Osteocyte (in vitro differentiated cells): ENCODE results near the gene PTPRK. TPM values are rescaled to one million over a fixed set of nuclear protein-coding genes. Genes with fewer than 3 reads are reported as not detected.

Experiments
- DNase-seq: peaks from one replicate; pipeline ENCODE4 v3.0.0; 2021; ENCODE audit warnings: mixed read lengths; ENCODE audit not compliant: unreplicated experiment; ENCODE audit errors: extremely low spot score
- H3K27ac Mint-ChIP-seq: one replicate; pipeline ENCODE4 v1.8.0; 2021; ENCODE audit warnings: mild to moderate bottlenecking, mixed read lengths; ENCODE audit not compliant: unreplicated experiment
- H3K27me3 Mint-ChIP-seq: one replicate; pipeline ENCODE4 v1.8.0; 2021; ENCODE audit warnings: mixed read lengths; ENCODE audit not compliant: unreplicated experiment
- H3K36me3 Mint-ChIP-seq: one replicate; pipeline ENCODE4 v1.8.0; 2021; ENCODE audit warnings: mixed read lengths; ENCODE audit not compliant: unreplicated experiment
- H3K4me1 Mint-ChIP-seq: one replicate; pipeline ENCODE4 v1.8.0; 2021; ENCODE audit warnings: mixed read lengths; ENCODE audit not compliant: unreplicated experiment
- H3K4me3 Mint-ChIP-seq: one replicate; pipeline ENCODE4 v1.8.0; 2021; ENCODE audit warnings: mild to moderate bottlenecking, moderate library complexity, mixed read lengths; ENCODE audit not compliant: unreplicated experiment
- H3K9me3 Mint-ChIP-seq: one replicate; pipeline ENCODE4 v1.8.0; 2021; ENCODE audit warnings: mixed read lengths; ENCODE audit not compliant: unreplicated experiment
- total RNA-seq: library from RNA; stranded (reverse); gene quantifications from 2 replicates; pipeline ENCODE4 v1.2.1, GENCODE V29; 2021
- TF ChIP-seq, protein P1 (sequence below): fragments of 200-600 bp; sonication (generic); IDR thresholded peaks from 2 replicates; pipeline ENCODE4 v1.5.0; 2021; ENCODE audit warnings: antibody characterized with exemption, mild to moderate bottlenecking, moderate library complexity

The PTPRK gene
- total RNA-seq, 1 donor from 2014 or later = 130 TPM

- no peak overlapping the region for H3K27ac Mint-ChIP-seq
Measured at GRCh38 chr6:128149796-128150195, 370.6 kb downstream of the PTPRK start.

GRCh38 chr6:128144320-128144719 lies 376.1 kb downstream of the PTPRK start:
- no peak overlapping the region for H3K4me3 Mint-ChIP-seq
- DNase-seq = no peak
- no peaks in the 10 kb centered on the region for H3K9me3 Mint-ChIP-seq
- no peaks in the 10 kb centered on the region for H3K27me3 Mint-ChIP-seq
- H3K36me3 Mint-ChIP-seq = peaks cover 2% of the 10 kb centered on the region
- H3K27ac Mint-ChIP-seq = no peak overlapping the region
- peaks cover 13% of the 10 kb centered on the region for H3K4me1 Mint-ChIP-seq
- TF ChIP-seq, protein P1, sequence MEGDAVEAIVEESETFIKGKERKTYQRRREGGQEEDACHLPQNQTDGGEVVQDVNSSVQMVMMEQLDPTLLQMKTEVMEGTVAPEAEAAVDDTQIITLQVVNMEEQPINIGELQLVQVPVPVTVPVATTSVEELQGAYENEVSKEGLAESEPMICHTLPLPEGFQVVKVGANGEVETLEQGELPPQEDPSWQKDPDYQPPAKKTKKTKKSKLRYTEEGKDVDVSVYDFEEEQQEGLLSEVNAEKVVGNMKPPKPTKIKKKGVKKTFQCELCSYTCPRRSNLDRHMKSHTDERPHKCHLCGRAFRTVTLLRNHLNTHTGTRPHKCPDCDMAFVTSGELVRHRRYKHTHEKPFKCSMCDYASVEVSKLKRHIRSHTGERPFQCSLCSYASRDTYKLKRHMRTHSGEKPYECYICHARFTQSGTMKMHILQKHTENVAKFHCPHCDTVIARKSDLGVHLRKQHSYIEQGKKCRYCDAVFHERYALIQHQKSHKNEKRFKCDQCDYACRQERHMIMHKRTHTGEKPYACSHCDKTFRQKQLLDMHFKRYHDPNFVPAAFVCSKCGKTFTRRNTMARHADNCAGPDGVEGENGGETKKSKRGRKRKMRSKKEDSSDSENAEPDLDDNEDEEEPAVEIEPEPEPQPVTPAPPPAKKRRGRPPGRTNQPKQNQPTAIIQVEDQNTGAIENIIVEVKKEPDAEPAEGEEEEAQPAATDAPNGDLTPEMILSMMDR = no peak

More at GRCh38 chr6:128149796-128150195, 370.6 kb downstream of the PTPRK start:
- peaks cover 19% of the 10 kb centered on the region for H3K4me1 Mint-ChIP-seq
- DNase-seq = no peak
- no peaks in the 10 kb centered on the region for H3K27me3 Mint-ChIP-seq
- peaks cover 8% of the 10 kb centered on the region for H3K36me3 Mint-ChIP-seq
- no peak overlapping the region for H3K4me3 Mint-ChIP-seq
- TF ChIP-seq, protein P1 = no peak
- H3K9me3 Mint-ChIP-seq = no peaks in the 10 kb centered on the region

- TF ChIP-seq, protein P1 = no peak
- no peak overlapping the region for H3K27ac Mint-ChIP-seq
- no peaks in the 10 kb centered on the region for H3K9me3 Mint-ChIP-seq
- DNase-seq = no peak
- no peak overlapping the region for H3K4me3 Mint-ChIP-seq
- H3K4me1 Mint-ChIP-seq = peaks cover 17% of the 10 kb centered on the region
- peaks cover 2% of the 10 kb centered on the region for H3K36me3 Mint-ChIP-seq
- H3K27me3 Mint-ChIP-seq = no peaks in the 10 kb centered on the region
Measured at GRCh38 chr6:128141932-128142331, 378.5 kb downstream of the PTPRK start.

DNA sequence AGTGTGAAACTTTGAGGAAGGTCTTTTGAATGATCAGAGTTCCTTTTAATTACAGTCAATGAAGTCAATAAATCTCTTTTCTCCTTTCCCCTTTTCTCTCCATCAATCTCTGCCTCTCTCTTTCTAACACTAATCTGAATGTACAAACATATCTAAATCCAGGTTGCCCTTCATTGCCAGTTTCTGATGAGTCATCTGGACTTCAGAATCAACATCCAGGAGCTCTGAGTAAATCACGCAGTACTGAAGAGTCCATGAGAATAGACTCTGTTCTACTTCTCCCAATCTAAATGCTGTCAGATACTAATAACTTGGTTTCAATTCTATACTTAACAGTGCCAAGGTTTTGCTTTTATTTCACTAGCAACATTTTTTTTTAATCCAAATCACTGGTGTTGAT lies 380.9 kb downstream of the PTPRK start:
- Mint-ChIP-seq H3K27me3 (no peaks in the 10 kb centered on the region), H3K9me3 (no peaks in the 10 kb centered on the region), H3K27ac (no peak overlapping the region), H3K4me3 (no peak overlapping the region), H3K36me3 (peaks cover 6% of the 10 kb centered on the region), H3K4me1 (peaks cover 28% of the 10 kb centered on the region)
- TF ChIP-seq, protein P1 = no peak
- no peak for DNase-seq

DNA sequence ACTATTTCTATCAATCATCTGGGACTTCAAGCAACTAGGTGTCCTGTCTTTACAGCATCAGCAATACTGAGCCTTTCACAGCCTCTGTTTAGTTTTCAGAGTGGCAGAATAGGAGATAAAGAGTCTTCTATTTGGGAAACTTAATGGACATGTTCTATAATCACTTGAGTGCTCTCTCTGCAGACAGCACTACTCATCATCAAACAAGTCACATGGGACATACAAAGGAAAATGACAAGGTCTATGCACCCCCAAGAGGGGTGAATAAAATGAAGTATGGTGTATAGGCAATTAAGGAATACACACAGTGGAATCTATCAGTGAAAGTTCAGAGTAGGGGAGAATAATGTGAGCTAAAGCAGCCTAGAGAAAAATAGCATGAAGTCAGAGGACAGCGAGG lies 381.7 kb downstream of the PTPRK start:
- TF ChIP-seq, protein P1 = no peak
- Mint-ChIP-seq H3K4me3 (no peak overlapping the region), H3K36me3 (peaks cover 4% of the 10 kb centered on the region), H3K4me1 (peaks cover 28% of the 10 kb centered on the region), H3K27me3 (no peaks in the 10 kb centered on the region), H3K27ac (no peak overlapping the region), H3K9me3 (no peaks in the 10 kb centered on the region)
- no peak for DNase-seq
